ENCODE measurements around the gene HSDL2. TPM values are rescaled to one million over a fixed set of nuclear protein-coding genes. Genes with fewer than 3 reads are reported as not detected.
A peak's percentile ranks its signal among the peaks of the same experiment; 100 is the strongest.

Gene HSDL2
- total RNA-seq, 4 donors from 2014 or later: 43.0 to 66.5 (median 60.9) TPM

- no peak overlapping the region for H3K4me3 ChIP-seq
- no peak for TF ChIP-seq POLR2A (IDR thresholded peaks at IDR 0.05)
- TF ChIP-seq CTCF (IDR thresholded peaks at IDR 0.05): no peak
- TF ChIP-seq EP300 (IDR thresholded peaks at IDR 0.05): no peak
- no peak for TF ChIP-seq POLR2AphosphoS5 (IDR thresholded peaks at IDR 0.05)
- peaks cover 0 to 8% of the 10 kb centered on the region in 2 donors for H3K36me3 ChIP-seq
- H3K9me3 ChIP-seq: no peaks in the 10 kb centered on the region
- ATAC-seq: no peak
- H3K4me1 ChIP-seq: peaks cover 0 to 17% (median 0%) of the 10 kb centered on the region in 3 donors
- no peak overlapping the region for H3K27ac ChIP-seq
- whole genome bisulfite sequencing, 2 donors (ENCODE audit: low coverage in 1 of 2): 69 to 86% methylated on average over 2 to 6 of the region's 6 CpGs
- H3K27me3 ChIP-seq: no peaks in the 10 kb centered on the region
Observed at GRCh38 chr9:112401175-112401815, 21.4 kb downstream of the HSDL2 start.

- no peak overlapping the region for H3K27ac ChIP-seq
- WGBS, 2 donors (ENCODE audit: low coverage in 1 of 2): 88 to 92% methylated on average over 4 of the region's 4 CpGs
- no peak for TF ChIP-seq POLR2AphosphoS5 (IDR thresholded peaks at IDR 0.05)
- no peak for TF ChIP-seq EP300 (IDR thresholded peaks at IDR 0.05)
- TF ChIP-seq CTCF (IDR thresholded peaks at IDR 0.05): no peak
- TF ChIP-seq POLR2A (IDR thresholded peaks at IDR 0.05): no peak
- no peak for ATAC-seq
- no peaks in the 10 kb centered on the region for H3K9me3 ChIP-seq
- peaks cover 0 to 32% of the 10 kb centered on the region in 2 donors for H3K36me3 ChIP-seq
- no peaks in the 10 kb centered on the region for H3K27me3 ChIP-seq
- H3K4me3 ChIP-seq: no peak overlapping the region
- H3K4me1 ChIP-seq: peaks cover 0 to 17% (median 0%) of the 10 kb centered on the region in 3 donors
Observed at GRCh38 chr9:112403614-112404201, 23.8 kb downstream of the HSDL2 start.

- peaks cover 0 to 17% (median 0%) of the 10 kb centered on the region in 3 donors for H3K4me1 ChIP-seq
- no peak for ATAC-seq
- no peak for TF ChIP-seq CTCF (IDR thresholded peaks at IDR 0.05)
- peak; percentile 41 for TF ChIP-seq POLR2AphosphoS5 (IDR thresholded peaks at IDR 0.05)
- TF ChIP-seq EP300 (IDR thresholded peaks at IDR 0.05): no peak
- TF ChIP-seq POLR2A (IDR thresholded peaks at IDR 0.05): no peak
- H3K27me3 ChIP-seq: no peaks in the 10 kb centered on the region
- H3K9me3 ChIP-seq: no peaks in the 10 kb centered on the region
- H3K4me3 ChIP-seq: no peak overlapping the region
- WGBS, 2 donors (ENCODE audit: low coverage in 1 of 2): 56 to 64% methylated on average over 3 of the region's 3 CpGs
- peaks cover 0 to 40% of the 10 kb centered on the region in 2 donors for H3K36me3 ChIP-seq
- H3K27ac ChIP-seq: no peak overlapping the region
Observed at GRCh38 chr9:112404508-112404932, 24.6 kb downstream of the HSDL2 start.

DNA sequence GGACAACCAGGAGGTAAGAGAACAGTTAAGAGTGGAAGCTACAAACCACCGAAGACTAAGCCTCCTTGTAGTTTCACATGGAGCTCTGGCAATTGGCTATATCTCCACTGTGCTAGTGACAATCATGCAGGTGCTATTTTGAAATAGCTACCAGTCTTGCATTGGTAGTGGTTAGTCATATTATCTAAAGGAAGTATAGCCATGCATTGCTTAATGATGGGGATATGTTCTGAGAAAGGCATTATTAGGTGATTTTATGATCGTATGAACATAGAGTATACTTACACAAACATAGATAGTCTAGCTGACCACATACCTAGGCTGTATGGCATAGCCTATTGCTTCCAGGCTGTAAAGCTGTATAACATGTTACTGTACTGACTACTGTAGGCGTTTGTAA is 28.4 kb downstream of the HSDL2 start:
- H3K27me3 ChIP-seq: no peaks in the 10 kb centered on the region
- no peak overlapping the region for H3K4me3 ChIP-seq
- H3K36me3 ChIP-seq: peaks cover 0 to 55% of the 10 kb centered on the region in 2 donors
- no peaks in the 10 kb centered on the region for H3K9me3 ChIP-seq
- TF ChIP-seq POLR2AphosphoS5 (IDR thresholded peaks at IDR 0.05) (no peak), POLR2A (IDR thresholded peaks at IDR 0.05) (no peak), CTCF (IDR thresholded peaks at IDR 0.05) (no peak), EP300 (IDR thresholded peaks at IDR 0.05) (no peak)
- ATAC-seq: no peak
- WGBS, 2 donors (ENCODE audit: low coverage in 1 of 2): 88 to 93% methylated on average over 3 of the region's 3 CpGs
- no peak overlapping the region for H3K27ac ChIP-seq
- peaks cover 0 to 31% (median 0%) of the 10 kb centered on the region in 3 donors for H3K4me1 ChIP-seq

DNA sequence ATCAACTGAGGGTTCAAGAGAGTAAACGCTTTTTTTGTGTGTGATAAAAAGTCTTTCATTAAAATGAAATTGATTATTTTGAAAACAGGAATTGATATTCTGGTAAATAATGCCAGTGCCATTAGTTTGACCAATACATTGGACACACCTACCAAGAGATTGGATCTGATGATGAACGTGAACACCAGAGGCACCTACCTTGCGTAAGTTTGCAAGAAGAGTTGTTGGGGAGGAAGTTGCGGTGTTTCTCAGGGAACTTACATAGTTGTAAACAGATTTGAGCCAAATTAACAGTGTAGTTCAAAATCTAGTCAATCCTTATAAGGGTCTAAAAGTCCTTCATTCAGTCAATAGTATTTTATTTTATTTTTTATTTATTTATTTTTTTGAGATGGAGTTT is 28.9 kb downstream of the HSDL2 start:
- peaks cover 0 to 28% (median 0%) of the 10 kb centered on the region in 3 donors for H3K4me1 ChIP-seq
- peaks cover 0 to 61% of the 10 kb centered on the region in 2 donors for H3K36me3 ChIP-seq
- H3K27ac ChIP-seq: no peak overlapping the region
- no peaks in the 10 kb centered on the region for H3K27me3 ChIP-seq
- TF ChIP-seq EP300 (IDR thresholded peaks at IDR 0.05): no peak
- no peak for TF ChIP-seq CTCF (IDR thresholded peaks at IDR 0.05)
- TF ChIP-seq POLR2A (IDR thresholded peaks at IDR 0.05): no peak
- no peak for TF ChIP-seq POLR2AphosphoS5 (IDR thresholded peaks at IDR 0.05)
- 93% methylated on average over 4 of the region's 4 CpGs for WGBS, 2 donors (ENCODE audit: low coverage in 1 of 2)
- no peak for ATAC-seq
- no peak overlapping the region for H3K4me3 ChIP-seq
- H3K9me3 ChIP-seq: no peaks in the 10 kb centered on the region

All from gastroesophageal sphincter (tissue), 4 donors.